Fibroblast of peridontal ligament (primary cell): ENCODE results near the gene TMEM33.

Experiments
- DNase-seq: peaks from one replicate; pipeline ENCODE4 v3.0.0-alpha.2; 2010; ENCODE audit errors: extremely low read depth

Gene TMEM33

GRCh38 chr4:41939016-41939626 lies 3.9 kb downstream of the TMEM33 start:
- no peak for DNase-seq

- DNase-seq, result no peak
These were observed 5.6 kb downstream of the TMEM33 start for GRCh38 chr4:41940834-41941233.

- no peak for DNase-seq
These were observed 8.3 kb downstream of the TMEM33 start for GRCh38 chr4:41943506-41943905.

- no peak for DNase-seq
These were observed 8.9 kb downstream of the TMEM33 start for GRCh38 chr4:41944089-41944488.

GRCh38 chr4:41949531-41949930 lies 14.3 kb downstream of the TMEM33 start:
- DNase-seq, result peak; percentile 52

- DNase-seq, result peak; percentile 10
These were observed 22.4 kb downstream of the TMEM33 start for GRCh38 chr4:41957634-41958033.

- DNase-seq, result peak; percentile 29
These were observed 27.9 kb downstream of the TMEM33 start for GRCh38 chr4:41963105-41963504.

GRCh38 chr4:41964401-41964800 lies 29.2 kb downstream of the TMEM33 start:
- DNase-seq, result no peak

GRCh38 chr4:41967392-41967791 lies 32.2 kb downstream of the TMEM33 start:
- no peak for DNase-seq

- no peak for DNase-seq
These were observed 34.4 kb downstream of the TMEM33 start for GRCh38 chr4:41969671-41970070.

- DNase-seq, result no peak
These were observed 40.1 kb downstream of the TMEM33 start for GRCh38 chr4:41975341-41975740.

- peak; percentile 8 for DNase-seq
These were observed 41.7 kb downstream of the TMEM33 start for GRCh38 chr4:41976775-41977516.

GRCh38 chr4:41977709-41978108 lies 42.5 kb downstream of the TMEM33 start:
- peak; percentile 9 for DNase-seq

- DNase-seq, result no peak
These were observed 46.2 kb downstream of the TMEM33 start, which contains the start of gene DCAF4L1 for GRCh38 chr4:41981456-41981855. TSS of gene DCAF4L1 (plus strand) at chr4:41981756. CDS start at chr4:41981793, 37 bp downstream.

GRCh38 chr4:41982716-41983115 lies 47.5 kb downstream of the TMEM33 start:
- no peak for DNase-seq

- no peak for DNase-seq
These were observed 49.9 kb downstream of the TMEM33 start for GRCh38 chr4:41985151-41985550.

GRCh38 chr4:41989994-41990364 lies 54.8 kb downstream of the TMEM33 start:
- peak; percentile 24 for DNase-seq

GRCh38 chr4:41990365-41991111 lies 55.3 kb downstream of the TMEM33 start, which contains the start of gene SLC30A9:
TSS of gene SLC30A9 (plus strand) at chr4:41990530. CDS start at chr4:41990652, 122 bp downstream.
- DNase-seq, result peak; percentile 93

- no peak for DNase-seq
These were observed 56.9 kb downstream of the TMEM33 start for GRCh38 chr4:41991916-41992767.

GRCh38 chr4:41992967-41993857 lies 58.0 kb downstream of the TMEM33 start:
- DNase-seq, result no peak
